ENCODE measurements around the gene ORMDL3. TPM values are rescaled to one million over a fixed set of nuclear protein-coding genes. Genes with fewer than 3 reads are reported as not detected.
A peak's percentile ranks its signal among the peaks of the same experiment; 100 is the strongest.

ORMDL3 gene
- total RNA-seq, 1 experiment from 2014 or later, result 58.6 TPM

- no peak overlapping the region for H2BK120ac ChIP-seq (ENCODE audit: low read depth, low read length, poor library complexity, severe bottlenecking)
- no peak overlapping the region for H2AK5ac ChIP-seq (ENCODE audit: insufficient read length, low read length)
- no peak overlapping the region for H3K27ac ChIP-seq (ENCODE audit: insufficient read length, low read depth, low read length)
- no peak overlapping the region for H3K4me2 ChIP-seq (ENCODE audit: insufficient read depth, insufficient read length, low read length)
- Mint-ChIP-seq H3K27me3 (ENCODE audit: low read depth) (peaks cover 9% of the 10 kb centered on the region), H3K36me3 (ENCODE audit: insufficient read depth in 1 of 3, low read depth in 3 of 3) (no peaks in the 10 kb centered on the region), H3K4me1 (peaks cover 0 to 16% of the 10 kb centered on the region in 2 experiments; a peak in 2 of 4 replicates), H3K9me3 (no peaks in the 10 kb centered on the region), H3K27ac (no peak overlapping the region), H3K4me3 (no peak overlapping the region)
- H3K27me3 ChIP-seq (ENCODE audit: insufficient read depth, low read length), result no peaks in the 10 kb centered on the region
- H2AFZ ChIP-seq (ENCODE audit: low read length), result no peak overlapping the region
- H2BK15ac ChIP-seq (ENCODE audit: low read depth, low read length), result no peak overlapping the region
- no CpG with 5 or more reads among the region's 6 CpGs for WGBS (ENCODE audit: extremely low coverage, insufficient read length, low lambda C conversion rate)
- H4K5ac ChIP-seq (ENCODE audit: insufficient read length, low read depth, low read length), result no peak overlapping the region
- no peak for DNase-seq
- no peak overlapping the region for H3K18ac ChIP-seq (ENCODE audit: insufficient read length, low read depth, low read length)
- H3K79me1 ChIP-seq (ENCODE audit: insufficient read depth, low read depth, low read length, poor library complexity, severe bottlenecking), result no peaks in the 10 kb centered on the region
- H3K23me2 ChIP-seq (ENCODE audit: insufficient read length, low read depth, low read length, poor library complexity, severe bottlenecking), result no peaks in the 10 kb centered on the region
- H3K79me2 ChIP-seq (ENCODE audit: insufficient read depth, low read length), result no peaks in the 10 kb centered on the region
- H3K14ac ChIP-seq (ENCODE audit: insufficient read depth, low read length), result no peak overlapping the region
- H3K4me1 ChIP-seq (ENCODE audit: insufficient read depth, low read length), result no peaks in the 10 kb centered on the region; the same call in 1 of the 2 replicates
- peak; percentile 40; the same call in 2 of the 3 replicates for TF ChIP-seq CTCF (conservative IDR thresholded peaks at IDR 0.05)
- no peak overlapping the region for H2BK20ac ChIP-seq (ENCODE audit: low read depth, low read length, poor library complexity, severe bottlenecking)
- H3K56ac ChIP-seq (ENCODE audit: insufficient read length, low read depth, low read length), result no peak overlapping the region
- no peak overlapping the region for H3K9ac ChIP-seq (ENCODE audit: extremely low read depth, insufficient read length, low read length)
- no peak overlapping the region for H4K91ac ChIP-seq (ENCODE audit: insufficient read length, low read depth, low read length)
- H2BK5ac ChIP-seq (ENCODE audit: insufficient read length, low read length), result no peak overlapping the region
- no peaks in the 10 kb centered on the region for H3K9me3 ChIP-seq (ENCODE audit: control insufficient read depth, low read depth, low read length)
- H3K4ac ChIP-seq (ENCODE audit: low read depth, low read length), result no peak overlapping the region
- H2BK12ac ChIP-seq (ENCODE audit: insufficient read length, low read depth, low read length), result no peak overlapping the region
- no peak overlapping the region for H3K23ac ChIP-seq (ENCODE audit: insufficient read length, low read depth, low read length)
- no peak overlapping the region for H3T11ph ChIP-seq (ENCODE audit: low read length)
- H4K20me1 ChIP-seq (ENCODE audit: control insufficient read depth, insufficient read depth, insufficient read length), result no peaks in the 10 kb centered on the region
- no peak overlapping the region for H4K8ac ChIP-seq (replicated peaks; ENCODE audit: insufficient read length, low read depth, low read length)
These were observed 12.4 kb upstream of the ORMDL3 start for GRCh38 chr17:39939588-39940419.

Data from H9 (cell line).